Iris pigment epithelial cell (primary cell): ENCODE results near the gene FOXO3.
A peak's percentile ranks its signal among the peaks of the same experiment; 100 is the strongest.

Experiments used
- DNase-seq: peaks from one replicate; pipeline ENCODE4 v3.0.0-alpha.2; 2011; ENCODE audit warnings: low read depth

The FOXO3 gene

DNA sequence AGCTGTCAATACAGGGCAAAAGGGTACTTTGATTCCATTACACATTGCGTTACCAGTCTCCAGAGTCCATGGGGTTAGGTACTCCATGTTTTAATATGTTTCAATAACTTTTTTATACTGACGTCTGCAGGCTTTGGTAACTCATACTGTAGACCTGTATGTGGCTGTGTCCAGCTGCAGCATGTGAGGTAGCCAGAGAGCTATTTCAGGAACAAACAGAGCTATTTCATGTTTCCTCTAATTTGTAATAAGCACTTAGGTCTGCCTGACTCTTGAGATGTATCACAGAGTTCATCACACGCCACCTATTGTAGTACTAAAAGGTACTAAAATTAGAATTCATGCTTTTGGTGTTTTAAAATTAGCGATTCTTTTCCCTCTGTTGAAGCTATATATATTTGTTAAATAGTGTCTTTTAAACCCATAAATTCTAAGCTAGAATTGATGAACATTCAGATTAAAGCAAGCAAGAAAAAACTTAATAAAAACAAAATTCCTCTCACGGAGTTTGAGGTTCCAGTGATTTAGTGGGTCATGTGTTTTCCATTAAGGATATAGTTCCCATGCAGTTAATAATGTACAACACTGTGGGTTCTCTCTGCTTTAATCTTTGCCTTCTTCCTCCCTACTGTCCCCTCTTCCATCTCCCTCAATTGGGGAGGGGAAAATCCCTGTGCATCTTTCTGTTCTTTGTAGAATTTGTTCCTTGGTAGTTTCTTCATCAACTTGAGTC lies 37.0 kb downstream of the FOXO3 start:
- DNase-seq = no peak

DNA sequence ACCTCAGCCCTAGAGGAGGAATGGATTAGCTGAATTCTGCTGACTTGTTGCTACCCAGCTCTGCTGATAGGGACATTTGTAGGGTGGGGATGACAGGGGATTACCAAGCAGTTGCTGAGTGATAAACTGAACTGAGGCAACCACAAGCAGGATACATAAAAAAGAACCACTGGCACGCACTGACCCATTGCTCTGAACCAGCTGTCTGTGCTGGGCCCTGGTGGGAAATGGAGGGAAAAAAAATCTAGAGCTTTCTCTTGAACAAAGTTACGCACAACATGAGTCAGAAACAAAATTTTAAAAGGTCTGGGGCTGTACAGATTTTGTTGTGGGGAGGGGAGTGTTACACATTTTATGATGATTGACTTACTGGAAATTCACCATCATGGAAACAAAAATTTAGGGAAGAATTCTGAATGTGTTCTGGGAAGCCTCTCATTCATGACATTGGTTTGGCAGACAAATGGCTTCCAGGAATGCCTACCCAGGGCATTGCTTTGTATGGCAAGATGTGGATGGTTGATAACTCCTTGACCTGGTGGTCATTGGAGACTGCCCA lies 37.7 kb downstream of the FOXO3 start:
- peak; percentile 70 for DNase-seq

DNA sequence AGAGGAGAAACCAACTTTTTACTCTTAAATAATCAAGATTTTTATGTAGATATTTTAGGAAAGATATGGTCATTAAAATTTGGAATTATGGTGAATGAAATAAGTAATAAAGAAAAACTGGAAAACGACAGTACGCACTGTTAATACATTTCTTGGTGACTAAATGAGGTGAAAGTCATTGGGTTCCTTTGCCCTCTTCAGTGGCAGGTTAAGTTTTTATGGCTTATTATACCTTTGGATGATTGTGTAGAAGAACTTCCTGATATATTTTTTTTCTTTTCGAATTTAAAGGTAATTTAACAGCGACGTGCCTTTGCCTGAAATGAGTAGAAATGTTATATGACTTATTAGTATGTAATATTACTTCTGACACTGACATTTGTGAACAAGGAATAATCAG lies 43.4 kb downstream of the FOXO3 start:
- no peak for DNase-seq

DNA sequence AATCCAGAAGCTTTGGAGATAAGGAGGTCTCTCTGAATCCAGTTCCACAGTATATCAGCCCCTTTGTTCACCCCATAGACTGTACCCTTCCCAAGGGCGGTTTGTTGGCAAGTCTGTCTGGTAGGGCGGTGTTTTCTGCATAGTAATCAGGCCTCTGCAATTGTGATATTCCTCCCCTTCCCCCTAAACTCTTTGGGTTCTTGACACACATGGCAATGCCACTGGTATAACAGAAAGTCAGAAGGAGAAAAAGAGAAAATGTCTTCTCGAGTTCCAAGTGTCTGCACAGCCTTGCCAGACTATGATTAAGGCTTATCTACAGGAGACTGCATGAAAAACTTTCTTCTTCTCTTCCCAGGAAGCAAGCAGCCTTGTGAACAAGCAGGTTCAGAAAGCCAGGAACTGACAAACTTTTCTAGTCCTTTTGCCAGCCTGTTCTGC lies 45.6 kb downstream of the FOXO3 start:
- no peak for DNase-seq

DNA sequence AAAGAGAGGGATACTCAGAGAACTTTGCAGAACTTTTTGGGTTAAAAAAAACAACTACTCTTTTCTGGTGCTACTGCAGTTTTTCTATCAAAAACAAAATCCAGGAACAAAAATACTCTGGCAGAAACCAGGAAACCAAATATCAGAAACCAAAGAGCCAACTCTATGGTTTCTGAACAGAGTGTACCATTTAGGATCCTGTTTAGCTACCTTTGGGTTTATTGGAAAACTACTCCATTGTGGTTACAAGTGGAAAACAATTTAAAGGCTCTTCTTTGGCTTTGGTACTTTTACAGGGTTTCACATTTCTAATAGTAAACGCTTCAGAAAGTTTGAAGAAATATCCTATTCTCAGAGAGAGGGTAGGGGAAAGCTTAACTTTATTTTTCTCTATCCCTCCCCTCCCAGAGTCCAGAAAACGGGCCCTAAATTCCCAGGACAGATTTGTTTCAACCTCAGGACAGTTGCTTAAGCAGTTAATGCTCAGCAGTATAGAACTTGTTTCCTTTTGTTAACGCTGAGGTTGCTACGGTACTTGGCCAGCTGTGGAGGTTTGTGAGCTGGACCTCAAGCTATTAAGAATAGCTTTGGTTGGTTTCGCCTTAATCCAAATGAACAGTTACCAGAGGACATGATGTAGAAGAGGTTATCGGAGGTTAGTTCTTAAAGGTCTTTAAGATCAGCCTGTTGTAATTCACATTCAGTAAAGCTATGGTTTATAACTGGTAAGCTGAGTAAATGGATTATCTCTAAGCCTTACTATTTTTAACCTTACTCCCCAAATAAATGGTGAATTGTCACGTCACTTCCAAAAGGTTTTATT lies 47.9 kb downstream of the FOXO3 start:
- DNase-seq = peak; percentile 47

DNA sequence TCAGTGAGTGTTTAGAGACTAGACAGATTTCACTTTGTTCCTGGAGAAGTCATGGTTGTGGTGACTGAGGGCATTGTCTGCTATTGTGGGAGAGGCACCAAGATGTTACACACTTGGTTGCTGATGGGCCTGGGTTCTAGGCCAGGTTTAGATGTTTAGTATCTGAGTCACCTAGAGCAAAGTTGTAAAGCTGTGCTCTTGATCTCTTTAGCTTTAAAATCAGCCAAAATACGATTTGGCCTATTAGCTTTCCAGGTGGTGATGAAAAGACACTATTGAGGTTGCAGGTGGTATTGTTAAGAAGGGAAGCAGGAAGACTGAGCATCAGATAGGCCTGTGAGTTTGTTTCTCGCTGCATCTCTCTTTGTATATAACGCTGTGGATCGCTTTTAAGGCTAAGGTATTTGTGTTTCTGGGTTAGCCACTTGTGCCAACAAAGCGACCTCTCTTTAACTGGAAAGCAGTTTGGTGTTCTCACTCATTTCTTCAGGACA lies 48.6 kb downstream of the FOXO3 start:
- peak; percentile 73 for DNase-seq

DNA sequence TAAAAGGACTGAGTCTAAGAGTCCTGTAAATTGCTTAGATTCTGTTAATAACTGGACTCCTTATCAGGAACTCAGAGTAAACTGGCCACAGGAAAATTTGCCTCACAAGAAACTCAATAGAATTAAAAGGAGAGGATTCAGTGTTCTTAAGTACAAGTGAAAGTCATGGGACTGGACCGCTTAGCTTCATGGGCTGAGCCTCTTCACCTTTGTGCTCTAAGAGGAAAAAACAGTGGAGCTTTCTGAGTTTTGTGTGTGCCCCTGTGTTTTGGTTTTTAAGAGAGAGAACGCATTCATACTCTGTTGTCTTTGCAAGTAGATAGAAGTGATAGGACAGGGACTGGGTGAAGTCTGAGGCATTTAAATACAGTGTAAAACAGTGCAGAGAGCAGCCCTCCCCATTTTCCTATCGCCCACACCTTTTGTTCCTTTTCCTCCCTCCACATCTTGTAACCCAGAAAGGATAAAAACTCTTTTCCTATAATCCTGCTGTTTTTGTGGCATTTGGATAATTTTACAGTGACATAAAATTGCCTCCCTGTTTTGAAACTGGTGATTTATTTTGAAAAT lies 49.6 kb downstream of the FOXO3 start:
- DNase-seq = no peak

DNA sequence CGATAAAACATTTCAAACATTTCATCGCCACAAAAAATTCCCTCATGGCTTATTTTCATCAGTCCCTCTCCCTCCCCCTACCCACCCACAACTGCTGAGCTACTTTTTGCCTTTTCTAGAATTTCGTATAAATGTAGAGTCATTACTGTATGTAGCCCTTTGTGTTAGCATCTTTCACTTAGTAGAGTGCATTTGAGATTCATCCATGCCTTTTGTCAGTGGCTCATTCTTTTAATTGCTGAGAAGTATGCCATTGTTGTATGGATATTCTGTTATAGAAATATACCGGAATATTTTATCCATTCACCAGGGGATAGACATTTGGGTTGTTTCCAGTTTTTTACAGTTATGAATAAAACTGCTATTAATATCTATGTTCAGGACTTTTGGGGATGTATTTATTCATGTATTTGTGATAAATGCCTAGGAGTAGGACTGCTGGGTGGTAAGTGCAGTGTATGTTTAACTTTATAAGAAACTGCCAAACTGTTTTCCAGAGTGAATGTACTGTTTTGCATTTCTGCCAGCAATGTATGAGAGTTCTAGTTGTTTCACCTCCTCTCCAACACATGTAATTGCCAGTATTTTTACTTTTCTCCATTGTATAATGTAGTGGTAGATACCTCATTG lies 50.4 kb downstream of the FOXO3 start:
- DNase-seq = no peak

DNA sequence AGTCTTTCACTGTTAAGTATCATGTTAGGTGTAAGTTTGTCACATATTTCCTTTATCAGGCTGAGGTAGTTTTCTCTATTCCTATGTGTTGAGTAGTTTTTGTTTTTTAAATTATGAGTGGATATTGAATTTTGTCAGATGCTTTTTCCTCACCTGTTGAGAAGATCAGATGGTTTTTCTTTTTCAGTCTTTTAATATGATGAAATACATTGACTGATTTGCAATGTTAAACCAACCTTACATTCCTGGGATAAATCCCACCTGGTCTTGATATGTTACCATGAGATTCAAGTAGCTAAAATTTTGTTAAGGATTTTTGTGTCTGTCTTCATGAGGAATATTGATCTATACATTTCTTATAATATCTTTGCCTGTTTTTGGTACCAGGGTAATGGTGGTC lies 52.1 kb downstream of the FOXO3 start:
- no peak for DNase-seq

DNA sequence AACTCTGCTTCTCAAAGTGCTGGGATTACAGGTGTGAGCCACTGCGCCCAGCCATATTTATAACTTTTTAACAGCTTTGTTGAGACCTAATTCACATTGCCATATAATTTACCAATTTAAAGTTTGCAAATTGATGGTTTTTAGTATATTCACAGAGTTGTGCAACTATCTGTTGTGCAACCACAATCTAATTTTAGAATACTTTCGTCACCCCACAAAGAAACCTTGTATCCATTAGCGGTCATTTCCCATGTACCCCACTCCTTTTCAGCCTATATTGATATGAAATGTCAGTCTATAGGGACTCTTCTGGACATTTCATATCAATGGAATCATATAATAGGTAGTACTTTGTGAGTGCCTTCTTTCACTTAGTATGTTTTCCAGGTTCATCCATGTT lies 55.8 kb downstream of the FOXO3 start:
- DNase-seq = peak; percentile 68

DNA sequence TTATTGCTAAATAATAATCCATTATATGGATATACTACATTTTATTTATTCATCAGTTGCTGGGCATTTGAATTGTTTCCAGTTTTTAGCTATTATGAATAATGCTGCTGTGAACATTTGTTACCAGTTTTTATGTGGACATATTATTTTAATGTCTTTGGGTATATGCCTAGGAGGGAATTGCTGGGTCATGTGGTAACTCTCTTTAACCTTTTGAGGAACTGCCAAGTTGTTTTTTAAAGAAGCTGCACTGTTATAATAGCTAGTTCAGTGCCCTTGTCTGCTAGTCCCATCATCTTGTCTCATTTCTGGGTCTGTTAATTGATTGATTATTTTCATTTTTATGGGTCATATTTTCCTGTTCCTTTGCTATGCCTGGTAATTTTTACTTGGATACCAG lies 56.3 kb downstream of the FOXO3 start:
- DNase-seq = no peak

DNA sequence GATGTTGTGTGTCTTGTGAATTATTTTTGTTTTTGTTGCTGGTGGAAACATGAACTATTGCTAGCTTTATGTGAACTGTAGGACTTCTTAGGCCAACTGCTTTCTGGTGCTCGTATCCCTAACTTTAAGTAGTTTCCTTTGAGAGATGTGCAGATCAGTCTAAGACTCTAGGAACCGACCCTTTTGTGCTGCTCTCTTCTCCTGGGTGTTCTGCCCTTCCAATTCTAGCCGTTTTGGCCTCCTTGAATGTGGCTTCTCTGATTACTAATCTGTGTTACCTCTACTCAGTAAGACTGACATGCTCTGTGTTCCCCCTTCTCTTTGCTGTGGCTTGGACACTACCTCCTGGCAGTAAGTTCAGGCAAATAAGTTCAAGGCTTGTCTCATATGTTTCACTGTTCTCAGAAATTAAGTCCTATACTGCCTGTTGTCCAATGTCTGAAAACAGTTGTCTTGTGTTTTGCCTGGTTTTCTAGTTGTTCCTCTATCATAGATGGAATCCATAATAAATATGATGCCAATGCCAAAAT lies 58.0 kb downstream of the FOXO3 start:
- DNase-seq = no peak

DNA sequence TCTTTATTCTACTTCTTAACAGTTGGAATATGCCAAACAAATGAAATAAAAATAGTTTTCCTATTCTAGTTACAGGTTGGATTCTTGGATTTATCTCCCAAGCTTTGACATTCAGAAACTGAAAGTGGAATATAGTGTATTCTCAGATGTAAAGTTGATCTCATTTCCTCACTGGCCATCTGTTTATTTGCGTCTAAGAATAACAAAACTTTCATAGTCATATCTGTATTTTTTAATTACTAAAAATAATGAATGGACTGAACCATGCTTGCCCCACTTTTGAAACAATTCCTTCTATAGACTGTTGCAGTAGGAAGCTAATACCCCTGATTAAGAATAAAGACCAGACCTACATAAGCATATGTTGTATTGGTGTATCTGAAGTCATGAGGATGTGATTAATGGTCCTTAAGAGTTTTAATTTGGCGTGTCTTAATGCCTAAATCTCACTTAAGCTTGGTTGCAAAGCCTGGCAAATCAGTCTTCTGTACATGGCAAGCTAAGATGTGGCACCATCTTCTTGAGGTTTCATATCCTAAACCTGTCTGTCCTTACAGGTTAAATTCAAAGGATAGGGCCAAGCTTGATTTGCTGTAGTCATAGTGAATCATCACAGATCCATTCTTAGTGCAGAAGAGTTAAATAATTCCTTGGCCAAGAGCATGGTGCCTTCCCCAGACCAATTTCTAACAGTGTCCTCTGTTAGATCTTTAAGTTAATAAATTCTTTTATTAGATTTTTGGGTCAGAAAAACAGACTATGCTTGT lies 58.9 kb downstream of the FOXO3 start:
- DNase-seq = peak; percentile 43

DNA sequence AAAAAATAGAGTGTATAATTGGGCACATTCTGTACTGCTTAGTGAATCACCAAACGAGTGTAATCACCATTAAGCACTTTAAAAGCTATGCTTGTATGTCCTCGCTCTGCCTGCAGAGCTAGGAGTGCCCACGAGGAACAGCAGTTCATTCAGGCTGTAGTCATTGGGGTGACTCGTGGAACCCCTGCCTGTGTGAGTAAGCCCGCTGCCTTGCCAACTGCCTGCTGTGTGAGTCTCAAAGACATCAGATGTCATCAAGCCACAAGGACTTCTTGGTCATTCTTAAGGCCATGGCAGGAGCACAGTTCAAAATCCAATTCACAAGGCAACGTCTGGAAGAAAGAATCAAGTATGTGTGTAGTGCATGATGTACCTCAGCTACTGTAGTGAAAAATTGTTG lies 60.4 kb downstream of the FOXO3 start:
- DNase-seq = peak; percentile 92

DNA sequence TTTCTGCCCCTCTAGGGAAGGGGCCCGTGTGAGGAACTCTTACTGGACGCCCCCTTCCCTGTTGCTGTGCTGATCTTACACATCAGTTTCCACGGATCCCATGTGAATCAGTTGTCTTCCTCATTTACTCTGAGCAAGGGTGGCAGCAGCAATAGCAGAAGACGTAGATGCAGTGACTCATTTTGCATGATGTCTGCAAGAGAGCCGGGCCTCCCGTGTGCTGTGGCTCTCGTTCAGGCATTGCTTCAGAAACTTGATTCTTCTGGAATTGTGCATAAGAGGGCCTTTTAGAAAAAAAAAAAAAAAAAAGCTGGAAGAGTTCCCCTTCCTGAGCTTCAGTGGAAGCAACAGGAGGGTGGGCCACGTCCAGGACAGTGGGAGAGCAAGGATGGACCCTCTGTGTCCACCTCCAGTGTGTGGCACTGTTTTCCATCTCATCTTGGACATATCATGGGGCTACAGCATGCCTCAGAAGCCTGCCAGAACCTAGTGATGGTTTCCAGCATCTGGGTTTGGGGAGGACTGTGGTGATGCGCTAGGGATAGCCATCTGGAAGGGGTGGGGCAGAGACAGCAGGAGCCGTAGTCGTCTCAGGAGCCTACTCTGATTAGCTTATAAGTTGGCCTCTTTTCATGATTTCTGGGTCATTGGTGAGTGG lies 62.1 kb downstream of the FOXO3 start:
- peak; percentile 97 for DNase-seq

DNA sequence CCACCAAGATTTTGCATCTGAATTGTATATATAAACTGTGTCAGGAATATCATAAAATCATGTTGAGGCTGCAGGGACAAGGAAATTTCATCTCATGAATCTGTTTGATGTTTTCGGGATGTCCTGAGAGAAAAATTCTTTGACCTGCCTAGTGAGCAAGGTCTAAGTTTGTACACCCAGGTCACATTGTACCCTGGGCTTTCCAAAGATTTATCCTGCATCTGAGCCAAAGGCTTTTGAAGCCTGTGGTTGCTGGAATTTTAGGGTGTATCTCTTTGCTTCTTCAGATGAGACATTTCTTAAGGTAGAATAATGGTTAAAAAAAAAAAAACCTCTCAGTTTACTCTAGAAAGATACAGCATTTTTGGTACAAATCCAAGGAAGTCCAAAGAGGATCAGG lies 63.3 kb downstream of the FOXO3 start:
- DNase-seq = no peak

DNA sequence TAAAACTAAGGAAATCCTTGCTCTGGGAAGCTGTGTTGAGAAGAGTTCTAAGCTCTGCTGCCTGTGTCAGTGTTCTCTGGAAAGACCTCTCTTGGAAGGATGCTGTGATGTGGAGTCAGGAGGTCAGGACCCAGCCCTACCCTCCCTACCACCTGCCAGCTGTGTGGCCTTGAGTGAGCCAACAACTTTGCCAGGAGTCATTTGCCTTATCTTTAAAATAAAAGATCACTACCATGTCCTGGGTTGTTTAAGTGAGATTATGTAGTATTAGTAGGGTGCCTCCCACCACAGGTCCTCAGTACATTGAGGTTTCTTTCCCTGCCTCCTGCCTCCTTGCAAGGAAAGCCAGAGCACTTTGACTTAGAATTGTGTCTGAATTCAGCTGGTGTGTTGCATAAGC lies 64.9 kb downstream of the FOXO3 start:
- DNase-seq = no peak

DNA sequence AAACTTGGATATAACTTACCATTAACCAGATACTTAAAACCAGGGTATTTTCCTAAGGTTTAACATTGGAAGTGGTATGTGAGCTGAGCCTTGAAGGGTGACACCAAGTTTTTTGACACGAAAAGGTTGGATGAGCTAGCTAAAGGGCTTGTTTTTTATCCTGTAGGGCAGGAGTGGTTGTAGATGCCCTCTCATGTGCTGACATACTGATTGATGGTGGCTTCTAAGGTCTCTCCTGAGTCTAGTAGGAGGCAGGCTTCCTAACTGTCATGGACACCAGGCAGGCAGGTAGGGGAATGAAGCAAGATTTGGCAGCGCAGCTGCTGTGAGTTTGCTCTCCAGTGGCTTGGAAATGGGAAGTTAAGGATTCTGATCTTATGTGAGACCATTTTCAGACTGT lies 66.1 kb downstream of the FOXO3 start:
- no peak for DNase-seq

DNA sequence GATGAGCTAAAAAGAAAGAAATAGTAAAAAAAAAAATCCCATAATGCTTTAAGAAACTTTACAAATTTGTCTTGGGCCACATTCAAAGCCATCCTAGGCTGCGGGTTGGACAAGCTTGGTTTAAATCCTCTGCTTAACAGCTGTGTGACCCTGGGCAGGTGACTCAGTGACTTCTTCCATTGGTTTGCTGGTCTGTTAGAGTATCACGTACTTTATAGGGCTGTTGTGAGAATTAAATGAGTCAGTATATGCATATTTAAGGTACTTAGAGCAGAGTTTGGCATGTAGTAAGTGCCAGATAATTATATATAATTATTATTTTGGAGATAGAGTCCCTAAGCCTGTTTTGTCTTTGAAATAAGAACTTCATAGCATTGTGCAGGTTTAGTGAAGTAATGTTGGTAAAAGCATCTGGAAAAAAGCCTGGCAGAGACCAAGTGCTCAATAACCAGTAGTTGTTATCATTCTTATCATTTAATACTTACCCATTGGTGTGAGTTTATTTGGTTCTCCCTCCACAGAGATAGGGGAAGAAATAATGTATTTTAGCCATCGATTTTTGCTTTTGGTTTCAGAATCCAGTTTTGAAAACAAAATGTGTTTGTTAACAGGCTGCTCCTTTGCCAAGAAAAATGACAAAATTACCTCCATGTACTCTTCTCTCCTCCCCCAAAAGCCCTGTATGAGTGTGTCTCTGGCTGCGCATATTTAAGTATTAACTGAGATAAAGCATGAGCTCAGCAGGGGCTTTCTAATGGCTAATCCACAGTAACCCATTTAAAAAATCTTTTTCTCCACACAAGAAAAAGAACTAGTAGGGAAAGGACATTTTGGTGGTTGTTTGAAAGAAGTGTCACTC lies 67.2 kb downstream of the FOXO3 start:
- peak; percentile 68 for DNase-seq
